ENCODE results near the gene SUN2.

- TF ChIP-seq USF1 (IDR thresholded peaks at IDR 0.05) (no peak), RAD21 (IDR thresholded peaks at IDR 0.05; ENCODE audit: low read depth) (no peak), YY1 (IDR thresholded peaks at IDR 0.05; ENCODE audit: low read depth) (no peak), EP300 (IDR thresholded peaks at IDR 0.05; ENCODE audit: borderline replicate concordance) (no peak)
Observed at GRCh38 chr22:38740754-38741153, 15.0 kb downstream of the SUN2 start.
